MM.1S (cell line): ENCODE results near the gene C10orf143.

ENCODE experiments used
- DNase-seq: peaks from one replicate; pipeline ENCODE4 v3.0.0-alpha.2; 2015
- H2AFZ ChIP-seq: fragments of 300-600 bp; sonication (generic); 2 replicates; pipeline ENCODE4 v1.6.0; 2016; ENCODE audit warnings: antibody characterized with exemption, low read length
- H3F3A ChIP-seq: fragments of 300-600 bp; sonication (generic); 2 replicates; pipeline ENCODE4 v1.6.1; 2016; ENCODE audit warnings: mild to moderate bottlenecking, antibody characterized with exemption, low read length, moderate library complexity, mixed read lengths; ENCODE audit not compliant: insufficient read depth
- H3K27ac ChIP-seq: fragments of 300-600 bp; sonication (generic); 2 replicates; pipeline ENCODE4 v1.5.1; 2016; ENCODE audit warnings: mild to moderate bottlenecking, low read length
- H3K27me3 ChIP-seq: fragments of 300-600 bp; sonication (generic); replicated peaks from 2 replicates; pipeline ENCODE4 v1.6.0; 2016; ENCODE audit warnings: low read length; ENCODE audit not compliant: insufficient read depth
- H3K36me3 ChIP-seq: fragments of 300-600 bp; sonication (generic); replicated peaks from 2 replicates; pipeline ENCODE4 v1.6.1; 2016; ENCODE audit warnings: mild to moderate bottlenecking, low read length, mixed read lengths; ENCODE audit not compliant: insufficient read depth
- H3K4me1 ChIP-seq: fragments of 300-600 bp; sonication (generic); 2 replicates; pipeline ENCODE4 v1.6.1; 2016; ENCODE audit warnings: low read length, mixed read lengths
- H3K4me2 ChIP-seq: fragments of 300-600 bp; sonication (generic); 2 replicates; pipeline ENCODE4 v1.6.0; 2016; ENCODE audit warnings: low read depth, low read length
- H3K4me3 ChIP-seq: fragments of 300-600 bp; sonication (generic); 2 replicates; pipeline ENCODE4 v1.5.1; 2016; ENCODE audit warnings: low read length, mixed read lengths
- H3K79me2 ChIP-seq: fragments of 300-600 bp; sonication (generic); 2 replicates; pipeline ENCODE4 v1.6.1; 2016; ENCODE audit warnings: mixed run types, low read length, mixed read lengths
- H3K9ac ChIP-seq: fragments of 300-600 bp; sonication (generic); 2 replicates; pipeline ENCODE4 v1.6.1; 2016; ENCODE audit warnings: low read length, mixed read lengths
- H3K9me2 ChIP-seq: fragments of 300-600 bp; sonication (generic); replicated peaks from 2 replicates; pipeline ENCODE4 v1.6.1; 2016; ENCODE audit warnings: mild to moderate bottlenecking, low read length, mixed read lengths; ENCODE audit not compliant: insufficient read depth
- H3K9me3 ChIP-seq: fragments of 300-600 bp; sonication (generic); replicated peaks from 2 replicates; pipeline ENCODE4 v1.6.1; 2016; ENCODE audit warnings: mild to moderate bottlenecking, low read length, mixed read lengths; ENCODE audit not compliant: insufficient read depth
- H4K20me1 ChIP-seq: fragments of 300-600 bp; sonication (generic); 2 replicates; pipeline ENCODE4 v1.6.1; 2016; ENCODE audit warnings: mild to moderate bottlenecking, low read length, moderate library complexity, mixed read lengths; ENCODE audit not compliant: insufficient read depth
- CTCF ChIP-seq: fragments of 300-600 bp; sonication (generic); IDR thresholded peaks from 2 replicates; pipeline ENCODE4 v1.5.1; 2016; ENCODE audit warnings: antibody characterized with exemption, low read length, mixed read lengths
- EZH2 ChIP-seq: fragments of 300-600 bp; sonication (generic); optimal IDR thresholded peaks from 2 replicates; pipeline ENCODE3; 2017; ENCODE audit warnings: low read depth, mild to moderate bottlenecking, antibody characterized with exemption, low read length, mixed read lengths
- EZH2phosphoT487 ChIP-seq: fragments of 300-600 bp; sonication (generic); IDR thresholded peaks from 2 replicates; pipeline ENCODE4 v1.6.1; 2018; ENCODE audit warnings: antibody characterized with exemption, low read length

The C10orf143 gene

GRCh38 chr10:130027716-130028464, 82.7 kb downstream of the C10orf143 start:
- H3K27me3 ChIP-seq: no peaks in the 10 kb centered on the region
- H3K9ac ChIP-seq: no peak overlapping the region
- TF ChIP-seq CTCF (no peak), EZH2phosphoT487 (no peak), EZH2 (no peak)
- no peaks in the 10 kb centered on the region for H3K4me1 ChIP-seq
- no peak overlapping the region for H3K27ac ChIP-seq
- no peaks in the 10 kb centered on the region for H3K36me3 ChIP-seq
- H2AFZ ChIP-seq: no peak overlapping the region
- H3K9me2 ChIP-seq: no peaks in the 10 kb centered on the region
- no peaks in the 10 kb centered on the region for H3F3A ChIP-seq
- H3K4me2 ChIP-seq: no peak overlapping the region
- no peak for DNase-seq
- H4K20me1 ChIP-seq: no peaks in the 10 kb centered on the region
- no peak overlapping the region for H3K4me3 ChIP-seq
- no peaks in the 10 kb centered on the region for H3K9me3 ChIP-seq
- H3K79me2 ChIP-seq: no peaks in the 10 kb centered on the region

GRCh38 chr10:130026670-130027456, 83.8 kb downstream of the C10orf143 start:
- no peak overlapping the region for H3K4me2 ChIP-seq
- no peak overlapping the region for H3K27ac ChIP-seq
- no peak overlapping the region for H3K4me3 ChIP-seq
- no peaks in the 10 kb centered on the region for H3K27me3 ChIP-seq
- DNase-seq: no peak
- H3K9me3 ChIP-seq: no peaks in the 10 kb centered on the region
- H3K9me2 ChIP-seq: no peaks in the 10 kb centered on the region
- no peak overlapping the region for H2AFZ ChIP-seq
- no peak overlapping the region for H3K9ac ChIP-seq
- no peaks in the 10 kb centered on the region for H3K4me1 ChIP-seq
- TF ChIP-seq EZH2phosphoT487 (no peak), CTCF (no peak), EZH2 (no peak)
- H3K36me3 ChIP-seq: no peaks in the 10 kb centered on the region
- H3F3A ChIP-seq: no peaks in the 10 kb centered on the region
- no peaks in the 10 kb centered on the region for H4K20me1 ChIP-seq
- no peaks in the 10 kb centered on the region for H3K79me2 ChIP-seq

GRCh38 chr10:130025811-130026485, 84.7 kb downstream of the C10orf143 start:
- H3K4me3 ChIP-seq: no peak overlapping the region
- no peaks in the 10 kb centered on the region for H4K20me1 ChIP-seq
- no peak overlapping the region for H3K4me2 ChIP-seq
- no peak overlapping the region for H3K27ac ChIP-seq
- TF ChIP-seq EZH2phosphoT487 (no peak), CTCF (no peak), EZH2 (no peak)
- no peaks in the 10 kb centered on the region for H3K36me3 ChIP-seq
- H3K9ac ChIP-seq: no peak overlapping the region
- no peaks in the 10 kb centered on the region for H3K9me3 ChIP-seq
- H3K9me2 ChIP-seq: no peaks in the 10 kb centered on the region
- no peaks in the 10 kb centered on the region for H3K79me2 ChIP-seq
- H3K27me3 ChIP-seq: no peaks in the 10 kb centered on the region
- H3K4me1 ChIP-seq: no peaks in the 10 kb centered on the region
- H2AFZ ChIP-seq: no peak overlapping the region
- DNase-seq: no peak
- H3F3A ChIP-seq: no peaks in the 10 kb centered on the region
